T-helper 1 cell treated with Interleukin-12 subunit alpha and Interleukin-12 subunit beta and Interleukin-4 antibody, amounts not matched to agents 30 μg/mL and 1 μg/mL, for 36 hours (primary cell): ENCODE data around the gene RASL10B.

Experiments used
- H3K27ac Mint-ChIP-seq: one replicate; pipeline ENCODE4 v1.8.0; 2021; ENCODE audit warnings: mild to moderate bottlenecking, mixed read lengths
- H3K27me3 Mint-ChIP-seq: one replicate; pipeline ENCODE4 v1.8.0; 2021; ENCODE audit warnings: low read depth, mixed read lengths
- H3K36me3 Mint-ChIP-seq: one replicate; pipeline ENCODE4 v1.8.0; 2021; ENCODE audit warnings: low read depth, mixed read lengths
- H3K4me1 Mint-ChIP-seq: one replicate; pipeline ENCODE4 v1.8.0; 2021; ENCODE audit warnings: low read depth, mixed read lengths
- H3K4me3 Mint-ChIP-seq: one replicate; pipeline ENCODE4 v1.8.0; 2021; ENCODE audit warnings: mild to moderate bottlenecking, moderate library complexity, mixed read lengths
- H3K9me3 Mint-ChIP-seq: one replicate; pipeline ENCODE4 v1.8.0; 2021; ENCODE audit warnings: mixed read lengths

Gene RASL10B

DNA sequence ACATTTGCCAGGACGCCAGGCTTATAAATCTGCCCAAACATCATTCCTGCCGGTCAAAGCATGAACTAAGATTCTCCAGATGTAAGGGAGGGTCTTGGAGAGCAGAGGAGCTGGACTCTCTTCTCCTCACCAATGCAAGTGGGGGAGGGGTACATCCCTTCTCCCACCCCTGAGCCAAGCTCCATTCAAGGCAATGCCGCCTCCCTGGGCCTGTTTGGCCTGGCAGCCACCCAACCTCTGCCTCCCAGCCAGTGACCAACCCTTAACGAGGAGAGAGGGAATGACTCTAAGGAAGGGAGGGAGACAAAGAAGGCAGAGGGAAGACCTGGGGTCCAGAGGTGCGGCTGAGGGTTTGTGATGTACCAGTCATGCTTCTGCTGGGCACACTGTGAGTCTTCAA, 43.1 kb downstream of the RASL10B start:
- H3K9me3 Mint-ChIP-seq: no peaks in the 10 kb centered on the region
- H3K4me3 Mint-ChIP-seq: no peak overlapping the region
- H3K27me3 Mint-ChIP-seq: peaks cover 37% of the 10 kb centered on the region
- no peaks in the 10 kb centered on the region for H3K36me3 Mint-ChIP-seq
- no peaks in the 10 kb centered on the region for H3K4me1 Mint-ChIP-seq
- H3K27ac Mint-ChIP-seq: no peak overlapping the region

DNA sequence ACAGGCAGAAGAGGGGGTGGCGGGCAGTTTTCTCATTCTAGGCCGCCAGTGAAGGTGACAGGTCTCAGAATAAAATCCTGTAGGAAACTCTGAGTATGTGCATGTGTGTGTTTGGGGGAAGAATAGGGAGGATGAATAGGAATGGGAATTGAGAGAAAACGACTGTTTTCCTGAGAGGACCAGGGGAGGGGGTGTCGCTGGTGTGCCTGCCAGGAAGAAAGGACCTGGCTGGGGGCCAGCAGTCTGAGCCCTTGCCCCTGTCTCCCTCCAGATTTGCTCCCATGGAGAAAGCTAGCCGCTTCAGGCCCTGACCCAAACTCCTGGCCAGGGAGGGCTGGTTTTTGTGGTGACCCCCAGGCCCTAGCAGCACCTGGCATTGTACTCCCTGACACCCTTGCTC, 43.6 kb downstream of the RASL10B start:
- Mint-ChIP-seq H3K36me3 (no peaks in the 10 kb centered on the region), H3K4me3 (no peak overlapping the region), H3K9me3 (no peaks in the 10 kb centered on the region), H3K27me3 (peaks cover 38% of the 10 kb centered on the region), H3K27ac (no peak overlapping the region), H3K4me1 (no peaks in the 10 kb centered on the region)

DNA sequence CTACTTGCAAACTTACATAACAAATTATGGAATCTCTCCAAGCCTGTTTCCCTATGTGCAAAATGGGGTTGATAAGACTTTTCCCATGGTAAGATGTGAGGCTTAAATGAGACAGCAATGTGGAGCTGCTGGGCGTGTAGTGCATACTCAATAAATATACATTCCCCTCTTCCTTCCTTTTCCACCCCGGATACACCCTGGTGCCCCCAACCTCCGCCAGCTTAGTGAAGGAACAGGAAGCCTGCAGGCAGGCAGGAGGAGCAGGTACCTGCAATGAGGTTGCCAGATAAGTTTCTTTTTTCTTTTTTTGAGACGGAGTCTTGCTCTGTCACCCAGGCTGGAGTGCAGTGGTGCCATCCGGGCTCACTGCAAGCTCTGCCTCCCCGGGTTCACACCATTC, 44.1 kb downstream of the RASL10B start:
- Mint-ChIP-seq H3K4me1 (no peaks in the 10 kb centered on the region), H3K9me3 (no peaks in the 10 kb centered on the region), H3K4me3 (no peak overlapping the region), H3K36me3 (no peaks in the 10 kb centered on the region), H3K27ac (no peak overlapping the region), H3K27me3 (peaks cover 38% of the 10 kb centered on the region)

DNA sequence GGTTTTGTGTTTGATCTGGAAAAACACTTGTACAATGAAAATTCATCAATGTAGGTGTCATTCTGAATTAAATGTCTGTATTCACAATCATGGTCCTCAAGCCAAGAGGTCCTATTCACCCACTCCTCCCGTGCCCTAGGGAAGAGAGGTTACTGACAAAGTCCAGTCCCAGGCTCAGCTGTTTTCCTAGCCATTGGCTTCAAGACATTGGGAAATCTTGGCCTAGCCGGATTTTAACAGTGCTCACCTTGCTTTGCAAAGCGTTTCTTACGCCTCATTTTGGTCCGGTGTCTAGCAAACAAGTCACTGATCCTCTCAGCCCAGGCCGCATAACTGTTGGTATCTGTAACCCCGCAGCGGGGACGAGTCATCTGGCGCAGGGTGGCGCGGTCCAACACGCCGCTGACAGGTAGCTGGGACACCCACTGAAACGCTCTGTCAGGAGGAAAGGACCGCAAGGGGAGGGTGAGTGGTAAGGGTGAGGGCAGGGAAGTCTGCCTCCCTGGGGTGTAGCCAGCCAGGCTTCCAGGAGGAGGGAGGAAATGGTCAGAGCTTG, 47.3 kb downstream of the RASL10B start:
- H3K36me3 Mint-ChIP-seq: no peaks in the 10 kb centered on the region
- no peaks in the 10 kb centered on the region for H3K4me1 Mint-ChIP-seq
- peaks cover 36% of the 10 kb centered on the region for H3K27me3 Mint-ChIP-seq
- no peak overlapping the region for H3K27ac Mint-ChIP-seq
- no peak overlapping the region for H3K4me3 Mint-ChIP-seq
- no peaks in the 10 kb centered on the region for H3K9me3 Mint-ChIP-seq

DNA sequence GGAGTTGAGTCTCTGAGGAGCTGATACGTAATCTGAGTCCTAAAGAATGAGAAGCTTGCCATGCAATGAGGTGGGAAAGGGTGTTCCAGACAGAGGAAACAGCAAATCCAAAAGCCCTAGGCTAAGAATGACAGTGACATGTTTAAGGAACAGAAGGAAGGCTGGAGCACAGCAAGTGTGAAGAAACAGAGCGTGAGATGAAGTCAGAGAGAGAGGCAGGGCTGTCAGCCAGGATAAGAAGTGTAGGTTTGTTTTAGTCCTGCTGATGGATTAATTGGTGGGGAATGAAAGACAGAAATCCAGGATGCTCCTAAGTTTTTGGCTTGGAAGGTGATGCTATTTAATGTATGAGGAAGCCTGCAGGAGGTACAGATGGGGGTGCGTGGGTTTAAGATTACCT, 49.5 kb downstream of the RASL10B start:
- H3K4me1 Mint-ChIP-seq: no peaks in the 10 kb centered on the region
- no peaks in the 10 kb centered on the region for H3K36me3 Mint-ChIP-seq
- no peak overlapping the region for H3K4me3 Mint-ChIP-seq
- peaks cover 27% of the 10 kb centered on the region for H3K27me3 Mint-ChIP-seq
- no peak overlapping the region for H3K27ac Mint-ChIP-seq
- H3K9me3 Mint-ChIP-seq: no peaks in the 10 kb centered on the region

DNA sequence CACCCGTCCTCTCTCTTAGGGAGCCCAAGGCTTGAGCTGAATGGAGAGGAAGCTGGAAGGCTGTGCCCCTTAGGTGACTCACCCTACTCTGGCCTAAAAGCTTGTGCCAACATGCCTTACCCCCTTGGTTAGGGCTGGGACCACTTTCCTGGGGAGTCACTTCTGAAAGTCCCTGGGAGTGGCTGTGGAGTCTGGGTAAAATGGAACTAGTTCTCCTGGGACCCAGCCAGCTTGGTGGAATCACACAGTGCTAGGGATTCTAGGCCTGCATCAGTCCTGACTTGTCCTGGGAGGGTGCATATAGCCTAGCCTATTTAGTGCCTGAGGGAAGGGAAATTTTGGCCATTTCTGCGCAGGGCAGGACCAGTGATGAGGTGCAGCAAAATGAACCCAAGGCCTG, 53.5 kb downstream of the RASL10B start:
- Mint-ChIP-seq H3K27me3 (peaks cover 38% of the 10 kb centered on the region), H3K9me3 (no peaks in the 10 kb centered on the region), H3K4me1 (no peaks in the 10 kb centered on the region), H3K4me3 (no peak overlapping the region), H3K36me3 (no peaks in the 10 kb centered on the region), H3K27ac (no peak overlapping the region)

DNA sequence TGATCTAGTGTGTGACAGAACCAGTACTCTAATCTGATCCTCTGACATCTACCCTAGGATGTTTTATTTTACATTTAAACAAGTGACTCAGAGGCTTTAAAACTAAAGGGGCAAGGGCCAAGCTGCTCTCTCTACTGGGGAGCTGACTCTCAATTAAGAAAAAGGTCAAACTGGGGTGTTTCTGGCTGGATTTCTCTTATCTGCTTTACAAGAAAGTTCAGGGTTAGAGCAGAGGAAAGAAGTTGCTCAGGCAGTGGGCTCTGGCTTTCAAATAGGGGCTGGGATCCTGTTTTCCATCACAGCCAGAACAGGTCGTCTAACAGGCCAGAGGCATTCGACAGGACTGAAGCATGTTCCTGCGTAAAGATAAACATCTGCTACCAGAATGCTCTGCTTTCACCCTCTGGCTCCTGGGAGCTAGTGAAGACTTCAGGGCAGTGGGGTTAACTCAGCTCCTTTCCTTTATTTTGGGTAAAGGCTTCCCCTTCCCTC, 55.5 kb downstream of the RASL10B start:
- H3K4me3 Mint-ChIP-seq: no peak overlapping the region
- peaks cover 39% of the 10 kb centered on the region for H3K27me3 Mint-ChIP-seq
- no peaks in the 10 kb centered on the region for H3K4me1 Mint-ChIP-seq
- no peaks in the 10 kb centered on the region for H3K9me3 Mint-ChIP-seq
- H3K36me3 Mint-ChIP-seq: no peaks in the 10 kb centered on the region
- H3K27ac Mint-ChIP-seq: no peak overlapping the region

DNA sequence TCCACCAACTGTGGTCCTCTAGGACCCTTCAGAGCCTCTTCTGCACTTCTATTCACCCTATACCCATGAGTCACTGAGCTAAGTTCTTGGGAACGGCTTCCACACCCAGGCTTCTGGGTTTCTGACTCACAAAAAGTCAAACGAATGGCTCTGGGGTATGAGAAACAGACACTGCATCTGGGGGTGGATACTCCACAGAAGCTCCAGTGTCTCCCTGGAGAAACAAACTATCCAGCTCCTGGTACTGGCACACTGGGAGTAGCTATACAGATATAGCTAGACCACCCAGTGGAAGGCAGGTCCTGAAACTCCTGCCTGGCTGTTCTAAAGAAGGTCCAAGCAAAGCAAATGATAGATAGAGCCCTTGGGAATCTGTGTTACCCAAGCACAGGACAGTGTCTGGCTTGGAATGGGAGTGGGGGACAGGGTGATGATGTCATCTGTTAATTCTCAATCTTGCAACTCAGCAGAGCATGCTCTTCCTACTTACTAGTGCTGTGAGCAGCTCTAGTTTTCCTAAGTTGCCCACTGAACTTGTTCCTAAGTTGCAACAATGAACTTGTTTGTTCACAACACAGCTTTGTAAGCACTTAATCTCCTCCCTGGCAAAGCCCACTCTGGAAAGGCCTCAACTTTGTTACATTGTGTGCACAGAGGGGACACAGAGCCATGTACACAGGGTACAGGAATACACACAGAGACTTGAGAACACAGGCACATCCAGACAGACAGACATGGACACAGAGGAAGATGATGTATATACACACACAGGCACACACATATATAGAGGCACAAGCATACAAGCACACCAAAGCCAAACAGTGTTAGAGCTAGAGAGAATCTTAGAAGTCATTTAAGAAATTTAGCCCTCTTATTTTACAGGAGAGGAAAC, 57.3 kb downstream of the RASL10B start:
- H3K36me3 Mint-ChIP-seq: no peaks in the 10 kb centered on the region
- no peak overlapping the region for H3K4me3 Mint-ChIP-seq
- H3K27ac Mint-ChIP-seq: no peak overlapping the region
- peaks cover 51% of the 10 kb centered on the region for H3K27me3 Mint-ChIP-seq
- no peaks in the 10 kb centered on the region for H3K4me1 Mint-ChIP-seq
- H3K9me3 Mint-ChIP-seq: no peaks in the 10 kb centered on the region

DNA sequence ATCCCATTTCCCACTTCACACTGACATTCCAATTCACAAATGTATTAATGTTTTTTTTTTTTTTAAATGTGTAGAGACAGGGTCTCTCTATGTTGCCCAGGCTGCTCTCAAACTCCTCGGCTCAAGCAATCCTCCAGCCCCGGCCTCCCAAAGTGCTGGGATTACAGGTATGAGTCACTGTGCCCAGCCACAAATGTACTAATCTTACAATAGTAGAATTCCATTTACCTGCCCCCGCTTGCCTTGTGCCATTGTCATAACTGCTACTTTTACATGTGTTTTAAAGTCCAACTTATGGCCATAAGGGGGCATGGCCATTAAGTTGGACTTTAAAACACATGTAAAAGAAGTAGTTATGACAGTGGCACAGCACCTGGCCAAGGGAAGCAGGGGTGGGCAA, 59.4 kb downstream of the RASL10B start:
- Mint-ChIP-seq H3K4me1 (peaks cover 3% of the 10 kb centered on the region), H3K4me3 (no peak overlapping the region), H3K27ac (no peak overlapping the region), H3K27me3 (peaks cover 67% of the 10 kb centered on the region), H3K9me3 (no peaks in the 10 kb centered on the region), H3K36me3 (no peaks in the 10 kb centered on the region)

DNA sequence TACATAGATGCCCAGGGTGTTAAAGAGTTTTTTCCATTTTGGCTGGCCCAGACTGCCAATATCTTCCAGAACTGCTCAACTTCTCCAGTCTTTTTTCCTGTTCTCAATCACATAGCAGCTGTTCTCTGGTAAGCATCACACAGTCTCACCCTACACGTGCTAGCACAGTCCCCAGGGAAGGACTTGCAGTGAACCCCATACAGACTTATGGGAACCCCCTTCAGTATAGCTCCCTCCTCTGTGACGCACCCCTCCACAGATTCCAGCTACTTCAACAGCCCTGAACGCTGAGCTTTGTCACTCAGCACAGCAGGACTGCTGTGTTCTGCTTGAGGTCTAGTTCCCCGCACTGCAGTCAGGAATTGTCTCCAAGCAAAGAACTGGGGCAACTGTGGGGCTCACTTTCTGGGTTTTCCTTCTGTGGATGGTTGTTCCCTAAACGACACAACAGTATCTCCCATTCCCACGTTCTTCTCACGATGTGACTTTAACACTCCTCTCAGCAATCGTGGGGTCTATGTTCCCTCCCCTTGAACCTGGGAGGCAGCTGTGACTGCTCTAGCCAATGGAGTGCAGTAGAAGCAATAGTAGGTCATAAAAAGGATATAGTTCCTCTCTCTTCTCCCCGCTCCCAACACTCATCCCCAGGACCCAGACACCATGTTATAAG, 60.4 kb downstream of the RASL10B start:
- H3K4me1 Mint-ChIP-seq: peaks cover 9% of the 10 kb centered on the region
- H3K27me3 Mint-ChIP-seq: peaks cover 70% of the 10 kb centered on the region
- H3K27ac Mint-ChIP-seq: no peak overlapping the region
- no peaks in the 10 kb centered on the region for H3K36me3 Mint-ChIP-seq
- no peak overlapping the region for H3K4me3 Mint-ChIP-seq
- H3K9me3 Mint-ChIP-seq: no peaks in the 10 kb centered on the region
